CD14-positive monocyte (primary cell): ENCODE measurements around the gene CPNE4. TPM values are rescaled to one million over a fixed set of nuclear protein-coding genes. Genes with fewer than 3 reads are reported as not detected.

Source experiments
- DNase-seq, 3 donors: peaks; one replicate each; pipeline ENCODE4 v3.0.0-alpha.2; 2011 to 2022
- H2AFZ ChIP-seq: 2 replicates; pipeline ENCODE4 v1.6.0; 2012; ENCODE audit warnings: mild to moderate bottlenecking, low read depth, low read length, inconsistent platforms; ENCODE audit not compliant: insufficient read depth, poor library complexity, severe bottlenecking
- H3K27ac ChIP-seq, 2 donors: 1 replicate in 1 of 2; 2 replicates in 1 of 2; pipeline ENCODE4 v1.5.1; 2012 to 2013; ENCODE audit warnings: low read length in 2 of 2, control low read depth in 1 of 2, inconsistent platforms in 1 of 2, low read depth in 1 of 2, mild to moderate bottlenecking in 1 of 2
- H3K27me3 ChIP-seq, 2 donors: one replicate each; pipeline versions ENCODE4 v1.6.0 to v1.6.1; 2011 to 2013; ENCODE audit warnings: low read length in 2 of 2; ENCODE audit not compliant: control insufficient read depth in 2 of 2, insufficient read depth in 2 of 2
- H3K36me3 ChIP-seq, 2 donors: replicated peaks in 1 of 2; 1 replicate in 1 of 2; 2 replicates in 1 of 2; pipeline versions ENCODE4 v1.5.1 to v1.6.1; 2012 to 2013; ENCODE audit warnings: low read length in 2 of 2, control low read depth in 1 of 2, inconsistent platforms in 1 of 2, mild to moderate bottlenecking in 1 of 2; ENCODE audit not compliant: insufficient read depth in 2 of 2, control insufficient read depth in 1 of 2
- H3K4me1 ChIP-seq, 2 donors: 1 replicate in 1 of 2; 2 replicates in 1 of 2; pipeline versions ENCODE4 v1.5.1 to v1.6.1; 2012 to 2013; ENCODE audit warnings: low read length in 2 of 2, control low read depth in 1 of 2, inconsistent platforms in 1 of 2, mild to moderate bottlenecking in 1 of 2, moderate library complexity in 1 of 2; ENCODE audit not compliant: insufficient read depth in 2 of 2, control insufficient read depth in 1 of 2
- H3K4me2 ChIP-seq: replicated peaks from 2 replicates; pipeline ENCODE3; 2012; ENCODE audit warnings: low read length, moderate library complexity, mild to moderate bottlenecking; ENCODE audit not compliant: poor library complexity, severe bottlenecking; ENCODE audit errors: extremely low read depth
- H3K4me3 ChIP-seq, 3 experiments: fragments of 200-600 bp in 1 of 3; sonication (generic) in 1 of 3; replicated peaks in 1 of 3; 1 replicate in 2 of 3; 2 replicates in 1 of 3; pipeline ENCODE4 v1.5.1; 2011 to 2013; ENCODE audit warnings: low read length in 3 of 3, mild to moderate bottlenecking in 3 of 3, control low read depth in 2 of 3, low read depth in 2 of 3, inconsistent platforms in 1 of 3, moderate library complexity in 1 of 3
- H3K79me2 ChIP-seq: 2 replicates; pipeline ENCODE4 v1.6.0; 2012; ENCODE audit warnings: mild to moderate bottlenecking, control low read depth, inconsistent platforms, low read length, moderate library complexity; ENCODE audit not compliant: insufficient read depth
- H3K9ac ChIP-seq: 2 replicates; pipeline ENCODE4 v1.6.0; 2017; ENCODE audit warnings: low read length, mild to moderate bottlenecking; ENCODE audit not compliant: insufficient read depth, poor library complexity, severe bottlenecking
- H3K9me3 ChIP-seq, 2 donors: replicated peaks in 1 of 2; 1 replicate in 1 of 2; 2 replicates in 1 of 2; pipeline versions ENCODE4 v1.5.1 to v1.6.1; 2012 to 2013; ENCODE audit warnings: low read length in 2 of 2, control low read depth in 1 of 2; ENCODE audit not compliant: control insufficient read depth in 1 of 2, insufficient read depth in 1 of 2
- H4K20me1 ChIP-seq: 2 replicates; pipeline ENCODE4 v1.6.0; 2012; ENCODE audit warnings: mild to moderate bottlenecking, low read length, control low read depth, moderate library complexity; ENCODE audit not compliant: insufficient read depth
- H3K27ac Mint-ChIP-seq, 7 donors: one replicate each; pipeline ENCODE4 v1.8.0; 2020; ENCODE audit warnings: mild to moderate bottlenecking in 7 of 7, mixed read lengths in 7 of 7, moderate library complexity in 6 of 7, inconsistent platforms in 2 of 7
- H3K27me3 Mint-ChIP-seq, 3 donors: one replicate each; pipeline ENCODE4 v1.8.0; 2021 to 2022; ENCODE audit warnings: low read depth in 3 of 3, mild to moderate bottlenecking in 3 of 3, mixed read lengths in 3 of 3, moderate library complexity in 3 of 3, inconsistent platforms in 1 of 3
- H3K36me3 Mint-ChIP-seq, 2 donors: one replicate each; pipeline ENCODE4 v1.8.0; 2020; ENCODE audit warnings: mixed read lengths in 2 of 2, inconsistent platforms in 1 of 2, mild to moderate bottlenecking in 1 of 2
- H3K4me1 Mint-ChIP-seq: one replicate; pipeline ENCODE4 v1.8.0; 2020; ENCODE audit warnings: mild to moderate bottlenecking, mixed read lengths
- H3K4me3 Mint-ChIP-seq, 2 donors: one replicate each; pipeline ENCODE4 v1.8.0; 2020; ENCODE audit warnings: mild to moderate bottlenecking in 2 of 2, mixed read lengths in 2 of 2, moderate library complexity in 1 of 2
- H3K9me3 Mint-ChIP-seq, 7 donors: one replicate each; pipeline ENCODE4 v1.8.0; 2020 to 2022; ENCODE audit warnings: mixed read lengths in 7 of 7, mild to moderate bottlenecking in 6 of 7, moderate library complexity in 6 of 7, inconsistent platforms in 2 of 7
- WGBS: methylation state at CpG from one replicate; pipeline ENCODE4 v1.1.5; 2013; ENCODE audit warnings: missing lambda C conversion rate; ENCODE audit not compliant: insufficient coverage; 5-methylcytosine and 5-hydroxymethylcytosine counted together
- intact Hi-C, 2 donors: fragments of 100-400 bp; cut with micrococcal nuclease; formaldehyde crosslinking; loops; one replicate each; pipeline versions ENCODE4 v1.15.0 to v1.15.1; 2023
- polyA plus RNA-seq, 3 donors: library from polyadenylated mRNA; depleted of rRNA in 1 of 3; unstranded in 2 of 3; stranded (reverse) in 1 of 3; fragments of 300-500 nt in 2 of 3; fragments of >200 nt in 1 of 3; fragmentation: Illumina TruSeq in 2 of 3; gene quantifications; 1 replicate in 2 of 3; 2 replicates in 1 of 3; pipeline ENCODE4 v1.2.3, GENCODE V29; 2012 to 2021
- TF ChIP-seq, protein P1 (sequence below): fragments of 200-600 bp; IDR thresholded peaks from one replicate; pipeline ENCODE4 v1.8.0; 2022; ENCODE audit warnings: antibody characterized with exemption, mild to moderate bottlenecking

CPNE4 gene
- polyA plus RNA-seq, 3 donors: not detected

DNA sequence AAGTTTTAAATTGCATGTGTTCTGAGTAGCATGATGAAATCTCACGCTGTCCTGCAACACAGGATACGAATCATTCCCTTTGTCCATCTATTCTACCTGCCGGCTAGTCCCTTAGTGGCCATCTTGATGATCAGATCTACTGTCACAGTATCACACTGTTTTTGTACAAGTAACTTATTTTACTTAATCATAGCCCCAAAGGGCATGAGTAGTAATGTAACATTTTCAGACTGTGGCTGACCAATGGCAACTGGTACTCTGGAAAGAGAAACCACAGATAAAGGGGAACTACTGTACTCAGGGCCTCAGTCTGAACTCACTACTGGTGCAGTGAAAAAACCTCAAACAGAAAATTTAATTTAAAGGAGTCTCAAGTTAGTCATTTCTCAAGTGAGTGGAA is 404.7 kb downstream of the CPNE4 start:
- peak overlapping the region in 2 of 7 donors; percentile 3 to 60 for H3K27ac Mint-ChIP-seq
- Histone ChIP-seq H2AFZ (peak overlapping the region; percentile 74), H4K20me1 (no peaks in the 10 kb centered on the region), H3K27ac (no peak overlapping the region), H3K79me2 (no peaks in the 10 kb centered on the region), H3K4me3 (no peak overlapping the region), H3K36me3 (no peaks in the 10 kb centered on the region), H3K4me2 (peak overlapping the region; percentile 33), H3K9me3 (no peaks in the 10 kb centered on the region), H3K27me3 (no peaks in the 10 kb centered on the region), H3K4me1 (peaks cover 0 to 6% of the 10 kb centered on the region in 2 donors), H3K9ac (no peak overlapping the region)
- peaks cover 0 to 1% (median 0%) of the 10 kb centered on the region in 3 donors for H3K27me3 Mint-ChIP-seq
- 20% methylated on average over 1 of the region's 3 CpGs for WGBS
- peak overlapping the region; percentile 13 to 73 for H3K4me3 Mint-ChIP-seq
- peaks cover 9% of the 10 kb centered on the region for H3K4me1 Mint-ChIP-seq
- H3K36me3 Mint-ChIP-seq: no peaks in the 10 kb centered on the region
- H3K9me3 Mint-ChIP-seq: peaks cover 0 to 2% (median 0%) of the 10 kb centered on the region in 7 donors
- DNase-seq: peak; percentile 13 to 22 (median 20)
- intact Hi-C loops: no loop called here
- TF ChIP-seq, protein P1, sequence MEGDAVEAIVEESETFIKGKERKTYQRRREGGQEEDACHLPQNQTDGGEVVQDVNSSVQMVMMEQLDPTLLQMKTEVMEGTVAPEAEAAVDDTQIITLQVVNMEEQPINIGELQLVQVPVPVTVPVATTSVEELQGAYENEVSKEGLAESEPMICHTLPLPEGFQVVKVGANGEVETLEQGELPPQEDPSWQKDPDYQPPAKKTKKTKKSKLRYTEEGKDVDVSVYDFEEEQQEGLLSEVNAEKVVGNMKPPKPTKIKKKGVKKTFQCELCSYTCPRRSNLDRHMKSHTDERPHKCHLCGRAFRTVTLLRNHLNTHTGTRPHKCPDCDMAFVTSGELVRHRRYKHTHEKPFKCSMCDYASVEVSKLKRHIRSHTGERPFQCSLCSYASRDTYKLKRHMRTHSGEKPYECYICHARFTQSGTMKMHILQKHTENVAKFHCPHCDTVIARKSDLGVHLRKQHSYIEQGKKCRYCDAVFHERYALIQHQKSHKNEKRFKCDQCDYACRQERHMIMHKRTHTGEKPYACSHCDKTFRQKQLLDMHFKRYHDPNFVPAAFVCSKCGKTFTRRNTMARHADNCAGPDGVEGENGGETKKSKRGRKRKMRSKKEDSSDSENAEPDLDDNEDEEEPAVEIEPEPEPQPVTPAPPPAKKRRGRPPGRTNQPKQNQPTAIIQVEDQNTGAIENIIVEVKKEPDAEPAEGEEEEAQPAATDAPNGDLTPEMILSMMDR: no peak

DNA sequence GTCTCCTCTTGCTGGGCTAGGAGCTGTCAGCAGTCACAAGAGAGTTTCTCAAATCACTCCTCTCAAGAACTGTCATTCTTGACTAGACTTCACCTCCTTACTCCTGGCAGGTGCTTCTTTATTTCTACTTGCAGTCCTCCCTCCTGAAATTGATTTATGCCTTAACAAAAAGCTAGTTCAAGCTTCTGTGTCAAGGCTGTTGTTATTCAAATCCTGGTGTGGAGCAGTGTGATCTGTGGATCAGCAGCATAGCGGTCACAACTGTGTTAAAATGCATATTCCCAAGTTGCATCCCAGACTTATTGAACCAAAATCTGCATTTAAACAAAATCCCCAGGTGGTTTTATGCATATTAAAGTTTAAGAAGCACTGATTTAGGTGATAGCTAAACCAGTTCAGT is 411.4 kb downstream of the CPNE4 start:
- Mint-ChIP-seq H3K9me3 (peaks cover 0 to 2% (median 0%) of the 10 kb centered on the region in 7 donors), H3K27me3 (peaks cover 0 to 4% (median 0%) of the 10 kb centered on the region in 3 donors), H3K4me3 (no peak overlapping the region), H3K36me3 (no peaks in the 10 kb centered on the region), H3K4me1 (no peaks in the 10 kb centered on the region), H3K27ac (peak overlapping the region in 1 of 7 donors; percentile 9)
- intact Hi-C loops: no loop called here
- WGBS: 100% methylated on average over 1 of the region's 1 CpG
- Histone ChIP-seq H4K20me1 (no peaks in the 10 kb centered on the region), H2AFZ (no peak overlapping the region), H3K4me2 (no peak overlapping the region), H3K27ac (no peak overlapping the region), H3K79me2 (no peaks in the 10 kb centered on the region), H3K9me3 (no peaks in the 10 kb centered on the region), H3K36me3 (no peaks in the 10 kb centered on the region), H3K4me1 (no peaks in the 10 kb centered on the region), H3K4me3 (no peak overlapping the region), H3K9ac (no peak overlapping the region), H3K27me3 (no peaks in the 10 kb centered on the region)
- no peak for DNase-seq
- TF ChIP-seq, protein P1: no peak
